ENCODE data around the gene MBD3L2B. TPM values are rescaled to one million over a fixed set of nuclear protein-coding genes. Genes with fewer than 3 reads are reported as not detected.

The MBD3L2B gene
- total RNA-seq, 1 experiment from 2014 or later, result not detected

- H2AFZ ChIP-seq (ENCODE audit: low read length), result no peak overlapping the region
- H3K36me3 ChIP-seq (ENCODE audit: insufficient read depth, low read length), result no peaks in the 10 kb centered on the region
- no peaks in the 10 kb centered on the region for H4K20me1 ChIP-seq (ENCODE audit: insufficient read depth, low read depth, low read length)
- no peaks in the 10 kb centered on the region; the same call in 1 of the 2 replicates for H3K27me3 ChIP-seq (ENCODE audit: low read length)
- DNase-seq, result no peak
- H3K9me2 ChIP-seq (replicated peaks; ENCODE audit: insufficient read depth, low read length), result no peaks in the 10 kb centered on the region
- H3K4me3 ChIP-seq (ENCODE audit: low read length), result no peak overlapping the region
- H3K4me1 ChIP-seq (ENCODE audit: low read length), result no peaks in the 10 kb centered on the region
- H3K79me2 ChIP-seq (ENCODE audit: low read length), result no peaks in the 10 kb centered on the region
- peaks cover 8% of the 10 kb centered on the region; the same call in 1 of the 2 replicates for H3K9me3 ChIP-seq (ENCODE audit: low read length)
- H3K4me2 ChIP-seq (ENCODE audit: low read depth, low read length, poor library complexity, severe bottlenecking), result no peak overlapping the region
- H3K27ac ChIP-seq (ENCODE audit: low read length), result no peak overlapping the region
- no peak overlapping the region for H3K9ac ChIP-seq (ENCODE audit: low read length)
These were observed 33.0 kb downstream of the MBD3L2B start for GRCh38 chr19:6988257-6988656.

DNA sequence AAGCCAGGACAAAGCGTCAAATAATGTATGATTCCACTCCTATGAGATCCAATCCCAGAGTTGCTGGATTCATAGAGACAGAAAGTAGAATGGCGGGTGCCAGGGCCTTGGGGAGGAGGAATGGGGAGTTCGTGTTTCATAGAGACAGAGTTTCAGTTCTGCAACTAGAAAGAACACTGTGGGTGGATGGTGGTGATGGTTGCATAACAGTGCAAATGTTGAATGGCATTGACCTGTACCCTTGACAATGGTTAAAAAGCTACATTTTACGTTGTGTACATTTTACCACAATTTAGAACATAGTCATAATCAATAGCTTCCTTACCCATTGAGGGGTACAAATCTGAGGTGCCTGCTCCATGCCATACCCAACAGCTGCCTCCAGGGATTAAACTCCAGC lies 33.4 kb downstream of the MBD3L2B start:
- peaks cover 10% of the 10 kb centered on the region; the same call in 1 of the 2 replicates for H3K9me3 ChIP-seq (ENCODE audit: low read length)
- H4K20me1 ChIP-seq (ENCODE audit: insufficient read depth, low read depth, low read length), result no peaks in the 10 kb centered on the region
- H3K36me3 ChIP-seq (ENCODE audit: insufficient read depth, low read length), result no peaks in the 10 kb centered on the region
- no peaks in the 10 kb centered on the region for H3K4me1 ChIP-seq (ENCODE audit: low read length)
- no peak overlapping the region for H3K4me2 ChIP-seq (ENCODE audit: low read depth, low read length, poor library complexity, severe bottlenecking)
- no peaks in the 10 kb centered on the region; the same call in 1 of the 2 replicates for H3K27me3 ChIP-seq (ENCODE audit: low read length)
- H3K27ac ChIP-seq (ENCODE audit: low read length), result no peak overlapping the region
- no peak for DNase-seq
- H2AFZ ChIP-seq (ENCODE audit: low read length), result no peak overlapping the region
- H3K4me3 ChIP-seq (ENCODE audit: low read length), result no peak overlapping the region
- no peak overlapping the region for H3K9ac ChIP-seq (ENCODE audit: low read length)
- H3K9me2 ChIP-seq (replicated peaks; ENCODE audit: insufficient read depth, low read length), result no peaks in the 10 kb centered on the region
- no peaks in the 10 kb centered on the region for H3K79me2 ChIP-seq (ENCODE audit: low read length)

- Histone ChIP-seq H3K4me3 (ENCODE audit: low read length) (no peak overlapping the region), H3K79me2 (ENCODE audit: low read length) (no peaks in the 10 kb centered on the region), H3K27ac (ENCODE audit: low read length) (no peak overlapping the region), H4K20me1 (ENCODE audit: insufficient read depth, low read depth, low read length) (no peaks in the 10 kb centered on the region), H3K9ac (ENCODE audit: low read length) (no peak overlapping the region), H3K9me2 (replicated peaks; ENCODE audit: insufficient read depth, low read length) (no peaks in the 10 kb centered on the region), H3K4me1 (ENCODE audit: low read length) (no peaks in the 10 kb centered on the region), H3K27me3 (ENCODE audit: low read length) (no peaks in the 10 kb centered on the region; the same call in 1 of the 2 replicates), H3K36me3 (ENCODE audit: insufficient read depth, low read length) (no peaks in the 10 kb centered on the region), H2AFZ (ENCODE audit: low read length) (no peak overlapping the region), H3K9me3 (ENCODE audit: low read length) (peaks cover 10% of the 10 kb centered on the region; the same call in 1 of the 2 replicates), H3K4me2 (ENCODE audit: low read depth, low read length, poor library complexity, severe bottlenecking) (no peak overlapping the region)
- DNase-seq, result no peak
These were observed 37.8 kb downstream of the MBD3L2B start for GRCh38 chr19:6983448-6983847.

GRCh38 chr19:6979399-6979798 lies 41.8 kb downstream of the MBD3L2B start:
- Histone ChIP-seq H3K79me2 (ENCODE audit: low read length) (no peaks in the 10 kb centered on the region), H3K4me1 (ENCODE audit: low read length) (no peaks in the 10 kb centered on the region), H3K4me3 (ENCODE audit: low read length) (no peak overlapping the region), H3K9me2 (replicated peaks; ENCODE audit: insufficient read depth, low read length) (no peaks in the 10 kb centered on the region), H3K9me3 (ENCODE audit: low read length) (peaks cover 10% of the 10 kb centered on the region), H3K4me2 (ENCODE audit: low read depth, low read length, poor library complexity, severe bottlenecking) (no peak overlapping the region), H3K9ac (ENCODE audit: low read length) (no peak overlapping the region), H4K20me1 (ENCODE audit: insufficient read depth, low read depth, low read length) (no peaks in the 10 kb centered on the region), H3K27me3 (ENCODE audit: low read length) (no peaks in the 10 kb centered on the region; the same call in 1 of the 2 replicates), H3K27ac (ENCODE audit: low read length) (no peak overlapping the region), H3K36me3 (ENCODE audit: insufficient read depth, low read length) (no peaks in the 10 kb centered on the region), H2AFZ (ENCODE audit: low read length) (no peak overlapping the region)
- DNase-seq, result no peak

DNA sequence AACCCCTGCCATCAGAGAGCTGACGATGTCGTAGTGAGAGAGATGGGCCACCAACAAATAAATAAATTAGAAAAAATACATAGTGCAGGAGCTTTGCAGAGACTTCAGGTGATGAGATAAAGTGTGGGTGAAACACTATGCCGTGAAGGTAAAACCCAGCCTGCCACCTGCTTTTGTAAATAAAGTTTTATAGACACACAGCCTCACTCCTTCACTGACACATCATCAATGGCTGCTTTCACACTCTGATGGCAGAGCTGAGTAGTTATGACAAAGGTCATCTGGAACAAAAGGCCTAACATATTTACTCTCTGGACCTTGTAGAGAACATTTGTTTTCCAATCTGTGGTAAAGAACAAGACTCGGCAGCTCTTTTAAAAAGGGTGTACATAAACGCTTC lies 45.0 kb downstream of the MBD3L2B start:
- H3K36me3 ChIP-seq (ENCODE audit: insufficient read depth, low read length), result no peaks in the 10 kb centered on the region
- no peaks in the 10 kb centered on the region for H3K4me1 ChIP-seq (ENCODE audit: low read length)
- no peaks in the 10 kb centered on the region for H4K20me1 ChIP-seq (ENCODE audit: insufficient read depth, low read depth, low read length)
- no peaks in the 10 kb centered on the region for H3K27me3 ChIP-seq (ENCODE audit: low read length)
- no peak for DNase-seq
- H3K9me3 ChIP-seq (ENCODE audit: low read length), result no peaks in the 10 kb centered on the region; the same call in 1 of the 2 replicates
- no peak overlapping the region for H3K4me2 ChIP-seq (ENCODE audit: low read depth, low read length, poor library complexity, severe bottlenecking)
- no peak overlapping the region for H3K9ac ChIP-seq (ENCODE audit: low read length)
- no peak overlapping the region for H3K4me3 ChIP-seq (ENCODE audit: low read length)
- H3K27ac ChIP-seq (ENCODE audit: low read length), result no peak overlapping the region
- no peaks in the 10 kb centered on the region for H3K79me2 ChIP-seq (ENCODE audit: low read length)
- H3K9me2 ChIP-seq (replicated peaks; ENCODE audit: insufficient read depth, low read length), result no peaks in the 10 kb centered on the region
- H2AFZ ChIP-seq (ENCODE audit: low read length), result no peak overlapping the region

DNA sequence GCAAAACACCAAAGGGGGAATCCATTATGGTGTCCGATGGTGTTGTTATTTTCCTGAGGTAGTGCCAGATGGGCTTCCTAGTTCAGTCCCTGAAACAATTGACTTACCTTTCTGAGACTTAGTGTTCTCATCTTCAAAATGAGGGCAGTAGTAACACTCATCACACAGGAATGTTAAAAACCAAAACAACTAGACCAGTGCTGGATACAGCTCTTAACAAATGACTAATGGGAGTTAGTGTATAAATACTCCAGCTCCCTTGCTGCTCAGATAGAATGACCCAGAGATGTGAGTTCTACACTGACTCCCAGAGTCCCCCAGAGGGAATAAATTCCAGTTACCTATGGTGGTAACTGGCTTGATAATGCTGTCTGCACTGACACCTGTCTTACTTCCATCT lies 49.9 kb downstream of the MBD3L2B start:
- Histone ChIP-seq H3K79me2 (ENCODE audit: low read length) (no peaks in the 10 kb centered on the region), H2AFZ (ENCODE audit: low read length) (peak overlapping the region; percentile 64; the same call in 1 of the 2 replicates), H3K9me2 (replicated peaks; ENCODE audit: insufficient read depth, low read length) (no peaks in the 10 kb centered on the region), H3K9me3 (ENCODE audit: low read length) (peaks cover 4% of the 10 kb centered on the region; the same call in 1 of the 2 replicates), H3K9ac (ENCODE audit: low read length) (no peak overlapping the region), H3K4me3 (ENCODE audit: low read length) (no peak overlapping the region), H3K27ac (ENCODE audit: low read length) (no peak overlapping the region), H3K4me1 (ENCODE audit: low read length) (no peaks in the 10 kb centered on the region), H4K20me1 (ENCODE audit: insufficient read depth, low read depth, low read length) (no peaks in the 10 kb centered on the region), H3K36me3 (ENCODE audit: insufficient read depth, low read length) (no peaks in the 10 kb centered on the region), H3K27me3 (ENCODE audit: low read length) (0 out of 2 replicates have a peak, but pooled peaks cover 2% of the 10 kb centered on the region), H3K4me2 (ENCODE audit: low read depth, low read length, poor library complexity, severe bottlenecking) (no peak overlapping the region)
- DNase-seq, result no peak

DNA sequence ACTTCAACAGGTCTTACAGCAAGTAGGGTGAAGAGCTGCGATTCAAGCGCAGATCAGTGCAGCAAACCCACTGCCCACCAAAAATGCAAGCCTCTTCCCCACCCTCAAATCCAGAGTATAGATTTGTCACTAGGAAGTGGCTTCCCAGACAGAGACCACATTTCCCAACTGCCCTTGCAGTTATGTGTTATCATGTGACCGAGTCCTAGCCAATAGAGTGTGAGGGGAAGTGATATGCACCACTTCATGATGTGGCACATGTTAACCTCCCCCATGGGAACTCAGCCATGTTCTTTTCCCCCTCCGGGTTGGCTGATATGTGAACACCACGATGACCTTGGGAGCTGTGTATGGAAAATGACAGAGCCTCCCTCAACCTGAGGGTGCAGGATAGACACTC lies 50.8 kb downstream of the MBD3L2B start:
- H2AFZ ChIP-seq (ENCODE audit: low read length), result peak overlapping the region; percentile 64; the same call in 1 of the 2 replicates
- no peaks in the 10 kb centered on the region for H4K20me1 ChIP-seq (ENCODE audit: insufficient read depth, low read depth, low read length)
- no peak overlapping the region for H3K27ac ChIP-seq (ENCODE audit: low read length)
- H3K4me2 ChIP-seq (ENCODE audit: low read depth, low read length, poor library complexity, severe bottlenecking), result no peak overlapping the region
- H3K27me3 ChIP-seq (ENCODE audit: low read length), result 0 out of 2 replicates have a peak, but pooled peaks cover 2% of the 10 kb centered on the region
- no peaks in the 10 kb centered on the region for H3K4me1 ChIP-seq (ENCODE audit: low read length)
- no peak overlapping the region for H3K9ac ChIP-seq (ENCODE audit: low read length)
- peaks cover 4% of the 10 kb centered on the region; the same call in 1 of the 2 replicates for H3K9me3 ChIP-seq (ENCODE audit: low read length)
- no peaks in the 10 kb centered on the region for H3K79me2 ChIP-seq (ENCODE audit: low read length)
- no peaks in the 10 kb centered on the region for H3K36me3 ChIP-seq (ENCODE audit: insufficient read depth, low read length)
- peak; percentile 82 for DNase-seq
- H3K4me3 ChIP-seq (ENCODE audit: low read length), result no peak overlapping the region
- H3K9me2 ChIP-seq (replicated peaks; ENCODE audit: insufficient read depth, low read length), result no peaks in the 10 kb centered on the region

GRCh38 chr19:6970021-6970420 lies 51.2 kb downstream of the MBD3L2B start:
- Histone ChIP-seq H3K27ac (ENCODE audit: low read length) (no peak overlapping the region), H3K36me3 (ENCODE audit: insufficient read depth, low read length) (no peaks in the 10 kb centered on the region), H3K9me3 (ENCODE audit: low read length) (peaks cover 4% of the 10 kb centered on the region; the same call in 1 of the 2 replicates), H4K20me1 (ENCODE audit: insufficient read depth, low read depth, low read length) (no peaks in the 10 kb centered on the region), H3K4me1 (ENCODE audit: low read length) (no peaks in the 10 kb centered on the region), H3K9ac (ENCODE audit: low read length) (no peak overlapping the region), H3K27me3 (ENCODE audit: low read length) (0 out of 2 replicates have a peak, but pooled peaks cover 2% of the 10 kb centered on the region), H3K9me2 (replicated peaks; ENCODE audit: insufficient read depth, low read length) (no peaks in the 10 kb centered on the region), H2AFZ (ENCODE audit: low read length) (0 out of 2 replicates have a peak overlapping the region, but pooled peaks have one; percentile 15), H3K4me3 (ENCODE audit: low read length) (no peak overlapping the region), H3K4me2 (ENCODE audit: low read depth, low read length, poor library complexity, severe bottlenecking) (no peak overlapping the region), H3K79me2 (ENCODE audit: low read length) (no peaks in the 10 kb centered on the region)
- no peak for DNase-seq
